ENCODE data around the gene OR56A4.

OR56A4 gene

DNA sequence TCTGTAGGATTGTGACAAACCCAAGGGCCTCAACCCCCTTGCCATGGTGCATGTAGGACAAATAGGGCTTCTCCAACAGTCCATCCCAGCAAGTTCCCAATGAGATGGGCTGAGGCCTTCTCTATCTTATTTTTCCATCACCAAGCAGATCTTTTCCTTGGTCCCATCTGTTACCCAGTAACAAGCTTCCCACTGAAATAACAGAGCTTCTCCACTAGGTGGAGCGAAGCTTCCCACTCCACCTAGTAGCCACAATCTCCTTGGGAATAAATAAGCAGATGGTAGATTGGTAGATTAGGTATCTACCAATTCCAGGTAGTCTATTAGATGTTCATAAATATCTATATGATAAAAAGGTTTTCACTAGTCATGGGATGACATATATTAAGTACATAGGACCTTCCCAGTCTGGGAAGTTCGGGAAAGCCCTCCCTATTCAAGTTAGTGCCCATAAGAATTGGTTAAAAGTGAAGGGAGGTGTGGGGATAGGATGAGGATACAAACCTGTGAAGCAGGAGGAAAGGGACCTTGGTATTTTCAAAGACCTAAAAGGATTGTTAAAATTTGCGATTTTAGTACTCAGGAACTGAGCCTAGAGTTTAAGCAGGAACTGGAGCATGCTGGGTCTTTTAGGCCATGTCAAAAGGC lies 14.0 kb downstream of the OR56A4 start:
- Histone ChIP-seq H3K4me2 (ENCODE audit: low read depth, low read length, poor library complexity, severe bottlenecking) (no peak overlapping the region), H3K4me3 (ENCODE audit: insufficient read depth, low read length, poor library complexity, severe bottlenecking) (no peak overlapping the region), H3K27ac (ENCODE audit: low read depth, low read length) (no peak overlapping the region), H2AFZ (ENCODE audit: low read depth, low read length, severe bottlenecking) (no peak overlapping the region), H3K9me2 (replicated peaks; ENCODE audit: insufficient read depth, low read length) (no peaks in the 10 kb centered on the region), H3F3A (ENCODE audit: insufficient read depth) (no peaks in the 10 kb centered on the region), H4K20me1 (ENCODE audit: low read depth, low read length) (no peaks in the 10 kb centered on the region), H3K9ac (ENCODE audit: low read length) (no peak overlapping the region), H3K36me3 (ENCODE audit: low read length) (no peaks in the 10 kb centered on the region), H3K27me3 (ENCODE audit: low read length) (no peaks in the 10 kb centered on the region), H3K79me2 (ENCODE audit: insufficient read depth, low read length) (no peaks in the 10 kb centered on the region), H3K9me3 (ENCODE audit: insufficient read depth, low read length) (no peaks in the 10 kb centered on the region)
- TF ChIP-seq, protein P1, sequence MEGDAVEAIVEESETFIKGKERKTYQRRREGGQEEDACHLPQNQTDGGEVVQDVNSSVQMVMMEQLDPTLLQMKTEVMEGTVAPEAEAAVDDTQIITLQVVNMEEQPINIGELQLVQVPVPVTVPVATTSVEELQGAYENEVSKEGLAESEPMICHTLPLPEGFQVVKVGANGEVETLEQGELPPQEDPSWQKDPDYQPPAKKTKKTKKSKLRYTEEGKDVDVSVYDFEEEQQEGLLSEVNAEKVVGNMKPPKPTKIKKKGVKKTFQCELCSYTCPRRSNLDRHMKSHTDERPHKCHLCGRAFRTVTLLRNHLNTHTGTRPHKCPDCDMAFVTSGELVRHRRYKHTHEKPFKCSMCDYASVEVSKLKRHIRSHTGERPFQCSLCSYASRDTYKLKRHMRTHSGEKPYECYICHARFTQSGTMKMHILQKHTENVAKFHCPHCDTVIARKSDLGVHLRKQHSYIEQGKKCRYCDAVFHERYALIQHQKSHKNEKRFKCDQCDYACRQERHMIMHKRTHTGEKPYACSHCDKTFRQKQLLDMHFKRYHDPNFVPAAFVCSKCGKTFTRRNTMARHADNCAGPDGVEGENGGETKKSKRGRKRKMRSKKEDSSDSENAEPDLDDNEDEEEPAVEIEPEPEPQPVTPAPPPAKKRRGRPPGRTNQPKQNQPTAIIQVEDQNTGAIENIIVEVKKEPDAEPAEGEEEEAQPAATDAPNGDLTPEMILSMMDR (IDR thresholded peaks at IDR 0.05; ENCODE audit: insufficient read depth, low read length, poor library complexity, severe bottlenecking), result peak; percentile 46
- TF ChIP-seq EZH2phosphoT487 (conservative IDR thresholded peaks at IDR 0.05; ENCODE audit: low read length), result no peak

DNA sequence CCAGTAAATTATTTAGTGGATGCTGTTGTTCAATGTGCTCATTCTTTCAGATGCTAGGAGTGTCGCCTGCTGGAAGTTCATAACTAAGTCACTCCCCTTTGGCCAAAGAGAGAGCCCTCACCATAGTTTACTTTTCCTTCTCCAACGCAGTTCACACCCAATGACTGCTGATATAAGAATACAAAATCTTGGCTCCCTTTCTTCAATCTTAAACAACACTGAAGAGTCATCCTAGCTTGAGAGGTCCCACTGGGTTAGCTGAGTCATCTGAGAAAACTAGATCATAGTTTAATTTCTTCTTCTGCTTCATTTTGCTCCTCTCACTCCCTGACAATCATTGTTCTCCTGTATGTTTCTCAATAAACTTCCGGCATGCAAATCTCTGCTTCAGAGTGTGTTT lies 14.6 kb downstream of the OR56A4 start:
- Histone ChIP-seq H3F3A (ENCODE audit: insufficient read depth) (no peaks in the 10 kb centered on the region), H4K20me1 (ENCODE audit: low read depth, low read length) (no peaks in the 10 kb centered on the region), H3K9me2 (replicated peaks; ENCODE audit: insufficient read depth, low read length) (no peaks in the 10 kb centered on the region), H3K4me3 (ENCODE audit: insufficient read depth, low read length, poor library complexity, severe bottlenecking) (no peak overlapping the region), H3K9me3 (ENCODE audit: insufficient read depth, low read length) (no peaks in the 10 kb centered on the region), H3K4me2 (ENCODE audit: low read depth, low read length, poor library complexity, severe bottlenecking) (no peak overlapping the region), H3K27ac (ENCODE audit: low read depth, low read length) (no peak overlapping the region), H2AFZ (ENCODE audit: low read depth, low read length, severe bottlenecking) (no peak overlapping the region), H3K27me3 (ENCODE audit: low read length) (no peaks in the 10 kb centered on the region), H3K79me2 (ENCODE audit: insufficient read depth, low read length) (no peaks in the 10 kb centered on the region), H3K36me3 (ENCODE audit: low read length) (no peaks in the 10 kb centered on the region), H3K9ac (ENCODE audit: low read length) (no peak overlapping the region)
- no peak for TF ChIP-seq EZH2phosphoT487 (conservative IDR thresholded peaks at IDR 0.05; ENCODE audit: low read length)
- TF ChIP-seq, protein P1 (IDR thresholded peaks at IDR 0.05; ENCODE audit: insufficient read depth, low read length, poor library complexity, severe bottlenecking), result no peak

GRCh38 chr11:5989203-5989602 lies 17.5 kb downstream of the OR56A4 start:
- no peak overlapping the region for H3K9ac ChIP-seq (ENCODE audit: low read length)
- H2AFZ ChIP-seq (ENCODE audit: low read depth, low read length, severe bottlenecking), result no peak overlapping the region
- H3K36me3 ChIP-seq (ENCODE audit: low read length), result no peaks in the 10 kb centered on the region
- no peaks in the 10 kb centered on the region for H4K20me1 ChIP-seq (ENCODE audit: low read depth, low read length)
- no peak overlapping the region for H3K27ac ChIP-seq (ENCODE audit: low read depth, low read length)
- no peaks in the 10 kb centered on the region for H3K27me3 ChIP-seq (ENCODE audit: low read length)
- no peak overlapping the region for H3K4me3 ChIP-seq (ENCODE audit: insufficient read depth, low read length, poor library complexity, severe bottlenecking)
- no peak overlapping the region for H3K4me2 ChIP-seq (ENCODE audit: low read depth, low read length, poor library complexity, severe bottlenecking)
- TF ChIP-seq EZH2phosphoT487 (conservative IDR thresholded peaks at IDR 0.05; ENCODE audit: low read length), result no peak
- TF ChIP-seq, protein P1 (IDR thresholded peaks at IDR 0.05; ENCODE audit: insufficient read depth, low read length, poor library complexity, severe bottlenecking), result no peak
- H3F3A ChIP-seq (ENCODE audit: insufficient read depth), result no peaks in the 10 kb centered on the region
- no peaks in the 10 kb centered on the region for H3K79me2 ChIP-seq (ENCODE audit: insufficient read depth, low read length)
- no peaks in the 10 kb centered on the region for H3K9me3 ChIP-seq (ENCODE audit: insufficient read depth, low read length)
- H3K9me2 ChIP-seq (replicated peaks; ENCODE audit: insufficient read depth, low read length), result no peaks in the 10 kb centered on the region

All from SU-DHL-6 (cell line).